Cardiac muscle cell (in vitro differentiated cells and primary cell): ENCODE measurements around the gene PROKR2. TPM values are rescaled to one million over a fixed set of nuclear protein-coding genes. Genes with fewer than 3 reads are reported as not detected.

Experiments used
- DNase-seq, 2 donors: peaks; one replicate each; pipeline versions ENCODE4 v3.0.0 to v3.0.0-alpha.2; 2010 to 2017; ENCODE audit warnings: low read depth in 1 of 2, low spot score in 1 of 2
- H3K27ac ChIP-seq: fragments of 200-600 bp; sonication (generic); 2 replicates; pipeline ENCODE4 v1.5.1; 2016
- H3K27me3 ChIP-seq: fragments of 200-600 bp; sonication (generic); 2 replicates; pipeline ENCODE4 v1.6.0; 2016; ENCODE audit warnings: control low read depth
- H3K36me3 ChIP-seq: fragments of 200-600 bp; sonication (generic); 2 replicates; pipeline ENCODE4 v1.5.1; 2016; ENCODE audit warnings: control low read depth
- H3K4me1 ChIP-seq: fragments of 200-600 bp; sonication (generic); 2 replicates; pipeline ENCODE4 v1.8.1; 2017; ENCODE audit warnings: low read depth, mild to moderate bottlenecking, mixed run types
- H3K4me3 ChIP-seq: fragments of 200-600 bp; sonication (generic); 2 replicates; pipeline ENCODE4 v1.5.1; 2016; ENCODE audit warnings: mild to moderate bottlenecking
- H3K9me3 ChIP-seq: fragments of 200-600 bp; sonication (generic); 2 replicates; pipeline ENCODE4 v1.5.1; 2017; ENCODE audit warnings: low read depth, mild to moderate bottlenecking, control low read depth
- polyA plus RNA-seq: library from polyadenylated mRNA; unstranded; fragments of >200 nt; fragmentation: Nextera tagmentation; extraction: Ambion mirVana; gene quantifications from 2 replicates; pipeline ENCODE4 v1.2.1, GENCODE V29; 2016
- total RNA-seq: library from RNA; depleted of rRNA; stranded (reverse); fragments of >200 nt; gene quantifications from 2 replicates; pipeline ENCODE4 v1.2.3, GENCODE V29; 2016
- TF ChIP-seq, protein P1 (sequence below): IDR thresholded peaks from 2 replicates; pipeline ENCODE4 v1.5.1; 2012; ENCODE audit warnings: low read depth, mild to moderate bottlenecking, low read length

The PROKR2 gene
- total RNA-seq (not detected in 2 replicates), polyA plus RNA-seq (not detected in 2 replicates)

GRCh38 chr20:5316188-5317158 is at the start of gene PROKR2:
PROKR2 (minus strand) TSS chr20:5316954; CDS start chr20:5314369, 2,585 bp downstream.
- H3K4me3 ChIP-seq: peak within 1 kb of the TSS; percentile 29
- DNase-seq: peak; percentile 7 to 43
- H3K36me3 ChIP-seq: no peaks in the 10 kb centered on the region
- TF ChIP-seq, protein P1, sequence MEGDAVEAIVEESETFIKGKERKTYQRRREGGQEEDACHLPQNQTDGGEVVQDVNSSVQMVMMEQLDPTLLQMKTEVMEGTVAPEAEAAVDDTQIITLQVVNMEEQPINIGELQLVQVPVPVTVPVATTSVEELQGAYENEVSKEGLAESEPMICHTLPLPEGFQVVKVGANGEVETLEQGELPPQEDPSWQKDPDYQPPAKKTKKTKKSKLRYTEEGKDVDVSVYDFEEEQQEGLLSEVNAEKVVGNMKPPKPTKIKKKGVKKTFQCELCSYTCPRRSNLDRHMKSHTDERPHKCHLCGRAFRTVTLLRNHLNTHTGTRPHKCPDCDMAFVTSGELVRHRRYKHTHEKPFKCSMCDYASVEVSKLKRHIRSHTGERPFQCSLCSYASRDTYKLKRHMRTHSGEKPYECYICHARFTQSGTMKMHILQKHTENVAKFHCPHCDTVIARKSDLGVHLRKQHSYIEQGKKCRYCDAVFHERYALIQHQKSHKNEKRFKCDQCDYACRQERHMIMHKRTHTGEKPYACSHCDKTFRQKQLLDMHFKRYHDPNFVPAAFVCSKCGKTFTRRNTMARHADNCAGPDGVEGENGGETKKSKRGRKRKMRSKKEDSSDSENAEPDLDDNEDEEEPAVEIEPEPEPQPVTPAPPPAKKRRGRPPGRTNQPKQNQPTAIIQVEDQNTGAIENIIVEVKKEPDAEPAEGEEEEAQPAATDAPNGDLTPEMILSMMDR: peak; percentile 7
- peaks cover 80% of the 10 kb centered on the region for H3K27me3 ChIP-seq
- peaks cover 4% of the 10 kb centered on the region for H3K4me1 ChIP-seq
- no peak within 1 kb of the TSS for H3K27ac ChIP-seq
- no peaks in the 10 kb centered on the region for H3K9me3 ChIP-seq

- Histone ChIP-seq H3K4me3 (no peak overlapping the region), H3K36me3 (no peaks in the 10 kb centered on the region), H3K4me1 (no peaks in the 10 kb centered on the region), H3K27me3 (no peaks in the 10 kb centered on the region), H3K9me3 (no peaks in the 10 kb centered on the region), H3K27ac (no peak overlapping the region)
- DNase-seq: no peak
- TF ChIP-seq, protein P1: no peak
Measured at GRCh38 chr20:5364997-5365597, 48.3 kb upstream of the PROKR2 start.

DNA sequence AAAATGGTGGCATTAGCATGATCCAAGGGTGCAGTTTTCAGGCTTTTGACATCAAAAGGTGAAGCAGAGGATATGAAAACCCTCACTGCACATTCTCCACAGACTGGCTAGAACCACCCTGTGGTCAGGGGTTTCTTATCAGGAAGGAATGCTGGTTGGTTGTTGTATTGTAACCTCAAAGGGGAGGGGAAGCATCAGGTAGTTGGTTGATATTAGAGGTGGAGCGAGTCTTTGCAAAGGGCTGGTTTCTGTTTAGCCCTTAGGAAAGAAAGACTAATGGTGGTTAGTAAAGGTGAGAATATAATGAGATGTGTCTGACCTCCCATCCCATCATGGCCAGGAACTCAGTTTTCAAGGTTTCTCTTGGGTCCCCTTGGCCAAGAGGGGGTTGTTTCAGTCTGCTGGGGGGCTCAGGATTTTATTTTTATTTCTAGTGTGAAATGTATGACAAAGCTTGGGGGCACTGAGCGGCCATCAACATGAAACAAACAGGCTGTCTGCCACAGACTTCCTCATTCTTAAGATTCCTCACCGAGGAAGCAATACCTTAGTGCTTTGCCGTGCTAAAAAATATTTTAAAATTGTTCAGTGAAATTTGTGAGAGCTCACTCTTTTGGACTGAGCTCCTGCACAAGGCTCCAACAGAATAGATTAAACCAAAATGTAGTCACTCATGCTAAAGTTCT is 47.5 kb upstream of the PROKR2 start:
- H3K36me3 ChIP-seq: no peaks in the 10 kb centered on the region
- H3K4me3 ChIP-seq: no peak overlapping the region
- TF ChIP-seq, protein P1: no peak
- H3K4me1 ChIP-seq: no peaks in the 10 kb centered on the region
- H3K9me3 ChIP-seq: no peaks in the 10 kb centered on the region
- no peaks in the 10 kb centered on the region for H3K27me3 ChIP-seq
- no peak for DNase-seq
- H3K27ac ChIP-seq: no peak overlapping the region

DNA sequence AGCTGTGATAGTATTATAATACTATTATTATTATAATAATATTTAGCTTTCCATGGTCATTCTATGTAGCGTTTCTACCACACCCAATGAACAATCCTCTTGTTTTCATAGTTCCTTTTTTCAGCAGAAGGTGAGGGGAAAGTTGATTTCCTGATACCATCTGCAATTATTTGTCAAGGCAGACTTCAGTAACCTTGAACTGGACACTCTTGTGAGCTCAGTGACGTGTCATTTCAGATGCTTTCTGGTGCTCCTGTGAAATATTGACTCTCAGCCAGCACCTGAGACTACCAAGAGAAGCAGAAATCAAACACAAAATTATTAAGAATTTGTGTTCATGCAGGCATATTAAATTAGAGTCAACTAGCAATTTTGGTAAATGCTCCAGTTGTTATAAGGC is 46.0 kb upstream of the PROKR2 start:
- no peak for DNase-seq
- TF ChIP-seq, protein P1: no peak
- Histone ChIP-seq H3K9me3 (no peaks in the 10 kb centered on the region), H3K36me3 (no peaks in the 10 kb centered on the region), H3K4me1 (no peaks in the 10 kb centered on the region), H3K27me3 (no peaks in the 10 kb centered on the region), H3K27ac (no peak overlapping the region), H3K4me3 (no peak overlapping the region)

- H3K27me3 ChIP-seq: no peaks in the 10 kb centered on the region
- H3K36me3 ChIP-seq: no peaks in the 10 kb centered on the region
- no peaks in the 10 kb centered on the region for H3K4me1 ChIP-seq
- H3K4me3 ChIP-seq: no peak overlapping the region
- H3K9me3 ChIP-seq: no peaks in the 10 kb centered on the region
- TF ChIP-seq, protein P1: no peak
- H3K27ac ChIP-seq: no peak overlapping the region
- DNase-seq: no peak
Measured at GRCh38 chr20:5361176-5361575, 44.4 kb upstream of the PROKR2 start.
